GM19023 (cell line): Measurements from ENCODE around the gene FMO3.

ENCODE experiments used
- ATAC-seq: cut with Tn5 transposase; IDR thresholded peaks from one replicate; pipeline ENCODE4 v1.9.1; 2021; ENCODE audit warnings: mild to moderate bottlenecking, moderate library complexity; ENCODE audit not compliant: unreplicated experiment

FMO3 gene

GRCh38 chr1:171115280-171115897, 24.7 kb downstream of the FMO3 start:
- ATAC-seq: no peak

GRCh38 chr1:171116676-171117075, 26.0 kb downstream of the FMO3 start:
- ATAC-seq: no peak

- no peak for ATAC-seq
Observed at GRCh38 chr1:171117085-171117484, 26.4 kb downstream of the FMO3 start.

GRCh38 chr1:171119648-171120047, 28.9 kb downstream of the FMO3 start:
- no peak for ATAC-seq

- ATAC-seq: no peak
Observed at GRCh38 chr1:171122299-171122698, 31.6 kb downstream of the FMO3 start.

- ATAC-seq: no peak
Observed at GRCh38 chr1:171122893-171123292, 32.2 kb downstream of the FMO3 start.

GRCh38 chr1:171126504-171126903, 35.8 kb downstream of the FMO3 start:
- no peak for ATAC-seq

- no peak for ATAC-seq
Observed at GRCh38 chr1:171127099-171127498, 36.4 kb downstream of the FMO3 start.

- ATAC-seq: no peak
Observed at GRCh38 chr1:171127501-171127900, 36.8 kb downstream of the FMO3 start.

GRCh38 chr1:171128463-171128862, 37.8 kb downstream of the FMO3 start:
- no peak for ATAC-seq

- ATAC-seq: no peak
Observed at GRCh38 chr1:171134204-171134923, 43.7 kb downstream of the FMO3 start.

GRCh38 chr1:171137580-171137979, 46.9 kb downstream of the FMO3 start:
- no peak for ATAC-seq

GRCh38 chr1:171138980-171139379, 48.3 kb downstream of the FMO3 start:
- no peak for ATAC-seq

GRCh38 chr1:171139890-171140289, 49.2 kb downstream of the FMO3 start:
- no peak for ATAC-seq

- ATAC-seq: no peak
Observed at GRCh38 chr1:171140401-171140800, 49.7 kb downstream of the FMO3 start.

GRCh38 chr1:171140956-171141687, 50.4 kb downstream of the FMO3 start:
- no peak for ATAC-seq

- ATAC-seq: no peak
Observed at GRCh38 chr1:171141688-171142415, 51.1 kb downstream of the FMO3 start.

GRCh38 chr1:171142416-171143385, 52.0 kb downstream of the FMO3 start:
- ATAC-seq: no peak

- ATAC-seq: no peak
Observed at GRCh38 chr1:171150156-171150555, 59.5 kb downstream of the FMO3 start.

GRCh38 chr1:171152549-171152948, 61.8 kb downstream of the FMO3 start:
- ATAC-seq: no peak
